SKM-1 treated with dmso at 0.1 percent for 144 hours (cell line): ENCODE results near the gene CFTR.
"Not testable (repeated sequence)": the region's sequence is repeated elsewhere in the genome, so short reads cannot be mapped to it uniquely, and the experiment has no call there.

ENCODE experiments used
- DNase-seq: peaks from one replicate; lab custom pipeline; 2025; ENCODE audit not compliant: unreplicated experiment; lab: John Stamatoyannopoulos, UW

CFTR gene

GRCh38 chr7:117479225-117480054 lies at the start of gene CFTR:
CFTR (plus strand) TSS chr7:117480025; CDS start chr7:117480095, 70 bp downstream.
- no peak for DNase-seq

- DNase-seq, result no peak
These were observed 44.3 kb upstream of the CFTR start for GRCh38 chr7:117435475-117436043.

- no peak for DNase-seq
These were observed 35.2 kb upstream of the CFTR start for GRCh38 chr7:117444646-117445045.

GRCh38 chr7:117445206-117445605 lies 34.6 kb upstream of the CFTR start:
- DNase-seq, result no peak

- DNase-seq, result no peak
These were observed 33.5 kb upstream of the CFTR start for GRCh38 chr7:117446220-117446815.

- no peak for DNase-seq
These were observed 31.2 kb upstream of the CFTR start for GRCh38 chr7:117448655-117449054.

GRCh38 chr7:117458977-117459583 lies 20.7 kb upstream of the CFTR start:
- DNase-seq, result peak; percentile 33

- no peak for DNase-seq
These were observed 20.1 kb upstream of the CFTR start for GRCh38 chr7:117459735-117460134.

- DNase-seq, result not testable (repeated sequence)
These were observed 19.0 kb upstream of the CFTR start for GRCh38 chr7:117460815-117461214.

GRCh38 chr7:117468174-117468573 lies 11.7 kb upstream of the CFTR start:
- no peak for DNase-seq

GRCh38 chr7:117470777-117471176 lies 9.0 kb upstream of the CFTR start:
- no peak for DNase-seq

- DNase-seq, result no peak
These were observed 7.5 kb upstream of the CFTR start for GRCh38 chr7:117472335-117472734.

GRCh38 chr7:117476557-117477215 lies 3.1 kb upstream of the CFTR start:
- no peak for DNase-seq

- no peak for DNase-seq
These were observed 995 bp upstream of the CFTR start for GRCh38 chr7:117478836-117479224.

GRCh38 chr7:117480055-117480362 lies 184 bp downstream of the CFTR start:
- no peak for DNase-seq

- no peak for DNase-seq
These were observed 1.2 kb downstream of the CFTR start for GRCh38 chr7:117480978-117481377.

GRCh38 chr7:117485118-117485620 lies 5.3 kb downstream of the CFTR start:
- DNase-seq, result no peak

GRCh38 chr7:117489016-117489415 lies 9.2 kb downstream of the CFTR start:
- no peak for DNase-seq

- DNase-seq, result no peak
These were observed 9.6 kb downstream of the CFTR start for GRCh38 chr7:117489430-117489829.

- DNase-seq, result no peak
These were observed 10.1 kb downstream of the CFTR start for GRCh38 chr7:117489911-117490310.

GRCh38 chr7:117492649-117493048 lies 12.8 kb downstream of the CFTR start:
- DNase-seq, result no peak
